Peyer's patch (tissue), 4 donors: ENCODE data around the gene DUS3L. TPM values are rescaled to one million over a fixed set of nuclear protein-coding genes. Genes with fewer than 3 reads are reported as not detected.
"Not testable (repeated sequence)": the region's sequence is repeated elsewhere in the genome, so short reads cannot be mapped to it uniquely, and the experiment has no call there.

Experiments
- DNase-seq, 3 donors: peaks; one replicate each; pipeline ENCODE4 v3.0.0-alpha.2; 2017 to 2019
- H3K27ac ChIP-seq, 4 donors: fragments of 200-600 bp; sonication (generic); one replicate each; pipeline ENCODE4 v1.5.1; 2016 to 2019
- H3K27me3 ChIP-seq, 2 donors: fragments of 200-600 bp; sonication (generic); one replicate each; pipeline ENCODE4 v1.5.1; 2019
- H3K36me3 ChIP-seq, 3 donors: fragments of 200-600 bp; sonication (generic); one replicate each; pipeline ENCODE4 v1.5.1; 2016 to 2019
- H3K4me1 ChIP-seq, 4 donors: fragments of 200-600 bp; sonication (generic); one replicate each; pipeline ENCODE4 v1.5.1; 2016 to 2019
- H3K4me3 ChIP-seq, 4 donors: fragments of 200-600 bp; sonication (generic); 1 replicate in 3 of 4; 2 replicates in 1 of 4; pipeline ENCODE4 v1.5.1; 2016 to 2019; ENCODE audit warnings: mild to moderate bottlenecking in 1 of 4
- H3K9me3 ChIP-seq, 4 donors: fragments of 200-600 bp; sonication (generic); one replicate each; pipeline ENCODE4 v1.5.1; 2016 to 2019; ENCODE audit warnings: mild to moderate bottlenecking in 1 of 4
- CTCF ChIP-seq, 6 experiments: fragments of 450-650 bp in 4 of 6; fragments of 200-600 bp in 2 of 6; sonication (generic) in 1 of 6; IDR thresholded peaks; one replicate each; pipeline ENCODE4 v1.5.1; 2017 to 2019; ENCODE audit warnings: antibody characterized with exemption in 6 of 6, mild to moderate bottlenecking in 3 of 6, moderate library complexity in 1 of 6
- POLR2A ChIP-seq, 2 donors: fragments of 450-650 bp; IDR thresholded peaks; one replicate each; pipeline ENCODE4 v1.5.1; 2017; ENCODE audit warnings: antibody characterized with exemption in 2 of 2, mild to moderate bottlenecking in 2 of 2, moderate library complexity in 2 of 2
- total RNA-seq, 4 donors: library from RNA; depleted of rRNA; stranded (reverse); fragments of >200 nt; gene quantifications; one replicate each; pipeline ENCODE4 v1.1.0, GENCODE V29; 2016

The DUS3L gene
- total RNA-seq, 4 donors from 2014 or later: 31.5 to 91.6 (median 71.2) TPM

GRCh38 chr19:5786593-5787408 lies 4.2 kb downstream of the DUS3L start:
- peaks cover 0 to 7% (median 3%) of the 10 kb centered on the region in 4 donors for H3K4me1 ChIP-seq
- H3K4me3 ChIP-seq: no peak overlapping the region
- no peak overlapping the region for H3K27ac ChIP-seq
- H3K36me3 ChIP-seq: peaks cover 0 to 67% (median 0%) of the 10 kb centered on the region in 3 donors
- no peaks in the 10 kb centered on the region for H3K27me3 ChIP-seq
- no peak for TF ChIP-seq POLR2A (IDR thresholded peaks at IDR 0.05)
- no peak for TF ChIP-seq CTCF (IDR thresholded peaks at IDR 0.05)
- H3K9me3 ChIP-seq: no peaks in the 10 kb centered on the region
- DNase-seq: no peak

- no peaks in the 10 kb centered on the region for H3K9me3 ChIP-seq
- H3K36me3 ChIP-seq: peaks cover 0 to 67% (median 0%) of the 10 kb centered on the region in 3 donors
- H3K27me3 ChIP-seq: no peaks in the 10 kb centered on the region
- peaks cover 0 to 7% (median 3%) of the 10 kb centered on the region in 4 donors for H3K4me1 ChIP-seq
- no peak for DNase-seq
- TF ChIP-seq POLR2A (IDR thresholded peaks at IDR 0.05) (no peak), CTCF (IDR thresholded peaks at IDR 0.05) (no peak)
- no peak overlapping the region for H3K4me3 ChIP-seq
- no peak overlapping the region for H3K27ac ChIP-seq
Observed at GRCh38 chr19:5785423-5785822, 5.5 kb downstream of the DUS3L start.

- peaks cover 0 to 63% (median 0%) of the 10 kb centered on the region in 3 donors for H3K36me3 ChIP-seq
Observed at GRCh38 chr19:5784581-5785147, 6.3 kb downstream of the DUS3L start, which contains the start of gene PRR22. TSS of gene PRR22 (minus strand) at chr19:5784746. CDS start at chr19:5784660, 86 bp downstream.

GRCh38 chr19:5782945-5783919 lies 7.7 kb downstream of the DUS3L start:
- H3K27me3 ChIP-seq: no peaks in the 10 kb centered on the region
- H3K9me3 ChIP-seq: no peaks in the 10 kb centered on the region
- no peaks in the 10 kb centered on the region for H3K4me1 ChIP-seq
- H3K27ac ChIP-seq: no peak overlapping the region
- H3K4me3 ChIP-seq: no peak overlapping the region
- no peak for TF ChIP-seq CTCF (IDR thresholded peaks at IDR 0.05)
- TF ChIP-seq POLR2A (IDR thresholded peaks at IDR 0.05): no peak
- H3K36me3 ChIP-seq: peaks cover 0 to 50% (median 0%) of the 10 kb centered on the region in 3 donors
- no peak for DNase-seq

More at GRCh38 chr19:5784581-5785147, 6.3 kb downstream of the DUS3L start, which contains the start of gene PRR22:
- H3K4me3 ChIP-seq: no peak within 1 kb of the TSS
- H3K4me1 ChIP-seq: no peaks in the 10 kb centered on the region
- H3K9me3 ChIP-seq: no peaks in the 10 kb centered on the region
- DNase-seq: no peak
- H3K27me3 ChIP-seq: no peaks in the 10 kb centered on the region
- TF ChIP-seq CTCF (IDR thresholded peaks at IDR 0.05): no peak
- TF ChIP-seq POLR2A (IDR thresholded peaks at IDR 0.05): no peak
- H3K27ac ChIP-seq: no peak within 1 kb of the TSS

- Histone ChIP-seq H3K4me1 (no peaks in the 10 kb centered on the region), H3K27me3 (no peaks in the 10 kb centered on the region), H3K27ac (no peak overlapping the region), H3K9me3 (no peaks in the 10 kb centered on the region), H3K4me3 (no peak overlapping the region), H3K36me3 (peaks cover 0 to 41% (median 0%) of the 10 kb centered on the region in 3 donors)
- DNase-seq: no peak
- TF ChIP-seq POLR2A (IDR thresholded peaks at IDR 0.05): no peak
- TF ChIP-seq CTCF (IDR thresholded peaks at IDR 0.05): no peak
Observed at GRCh38 chr19:5782322-5782721, 8.6 kb downstream of the DUS3L start.

GRCh38 chr19:5780916-5781315 lies 10.0 kb downstream of the DUS3L start:
- H3K4me1 ChIP-seq, H3K4me3 ChIP-seq, DNase-seq, H3K27ac ChIP-seq, H3K9me3 ChIP-seq, H3K27me3 ChIP-seq: not testable (repeated sequence)
- peaks cover 0 to 26% (median 0%) of the 10 kb centered on the region in 3 donors for H3K36me3 ChIP-seq
